HG03378 (cell line): ENCODE measurements around the gene PCNX3.
A peak's percentile ranks its signal among the peaks of the same experiment; 100 is the strongest.

Source experiments
- ATAC-seq: cut with Tn5 transposase; IDR thresholded peaks from one replicate; pipeline ENCODE4 v1.9.1; 2021; ENCODE audit warnings: mild to moderate bottlenecking, moderate library complexity; ENCODE audit not compliant: unreplicated experiment

The PCNX3 gene

GRCh38 chr11:65580031-65580692 is 35.4 kb upstream of the PCNX3 start:
- ATAC-seq: no peak

GRCh38 chr11:65580756-65581155 is 34.8 kb upstream of the PCNX3 start:
- no peak for ATAC-seq

GRCh38 chr11:65581928-65582327 is 33.6 kb upstream of the PCNX3 start:
- no peak for ATAC-seq

- ATAC-seq: no peak
Measured at GRCh38 chr11:65583589-65583988, 32.0 kb upstream of the PCNX3 start.

GRCh38 chr11:65584106-65584505 is 31.5 kb upstream of the PCNX3 start:
- ATAC-seq: no peak

GRCh38 chr11:65584723-65585171 is 30.8 kb upstream of the PCNX3 start:
- no peak for ATAC-seq

GRCh38 chr11:65585396-65586246 is 30.0 kb upstream of the PCNX3 start:
- ATAC-seq: no peak

GRCh38 chr11:65586247-65586630 is 29.3 kb upstream of the PCNX3 start:
- ATAC-seq: no peak

GRCh38 chr11:65586676-65587075 is 28.9 kb upstream of the PCNX3 start:
- ATAC-seq: no peak

GRCh38 chr11:65588199-65589054 is 27.1 kb upstream of the PCNX3 start:
- peak; percentile 56 for ATAC-seq

GRCh38 chr11:65589444-65590239 is 25.9 kb upstream of the PCNX3 start:
- ATAC-seq: no peak

GRCh38 chr11:65590240-65590738 is 25.3 kb upstream of the PCNX3 start:
- no peak for ATAC-seq

GRCh38 chr11:65591939-65592857 is 23.4 kb upstream of the PCNX3 start:
- no peak for ATAC-seq

GRCh38 chr11:65592858-65593517 is 22.6 kb upstream of the PCNX3 start:
- ATAC-seq: no peak

GRCh38 chr11:65593518-65594414 is 21.8 kb upstream of the PCNX3 start:
- ATAC-seq: no peak

GRCh38 chr11:65595131-65595530 is 20.4 kb upstream of the PCNX3 start:
- no peak for ATAC-seq

GRCh38 chr11:65595543-65596281 is 19.9 kb upstream of the PCNX3 start, which contains the start of gene KCNK7:
TSS of gene KCNK7 (minus strand) at chr11:65595800. CDS start at chr11:65595772, 28 bp downstream.
- no peak for ATAC-seq
